Liver (tissue), 9 donors: ENCODE results near the gene EGF. TPM values are rescaled to one million over a fixed set of nuclear protein-coding genes. Genes with fewer than 3 reads are reported as not detected.
"Not testable (repeated sequence)": the region's sequence is repeated elsewhere in the genome, so short reads cannot be mapped to it uniquely, and the experiment has no call there.

Source experiments
- DNase-seq: peaks from one replicate; pipeline ENCODE4 v3.0.0-alpha.2; 2017; ENCODE audit warnings: low spot score
- H3K27ac ChIP-seq, 2 donors: one replicate each; pipeline ENCODE4 v1.7.0; 2013; ENCODE audit warnings: inconsistent platforms in 2 of 2, low read length in 2 of 2, control low read depth in 1 of 2, low read depth in 1 of 2, mild to moderate bottlenecking in 1 of 2
- H3K27me3 ChIP-seq, 4 donors: one replicate each; pipeline versions ENCODE4 v1.6.1 to v1.7.0; 2013; ENCODE audit warnings: low read length in 3 of 4, inconsistent platforms in 1 of 4, mild to moderate bottlenecking in 1 of 4, moderate library complexity in 1 of 4; ENCODE audit not compliant: control insufficient read depth in 4 of 4, insufficient read depth in 4 of 4
- H3K36me3 ChIP-seq, 4 donors: one replicate each; pipeline versions ENCODE4 v1.6.1 to v1.7.0; 2013; ENCODE audit warnings: low read length in 3 of 4, mild to moderate bottlenecking in 3 of 4, low read depth in 1 of 4, moderate library complexity in 1 of 4; ENCODE audit not compliant: control insufficient read depth in 4 of 4, insufficient read depth in 3 of 4
- H3K4me1 ChIP-seq, 4 donors: one replicate each; pipeline versions ENCODE4 v1.6.1 to v1.7.0; 2013; ENCODE audit warnings: low read length in 3 of 4, mild to moderate bottlenecking in 3 of 4, moderate library complexity in 1 of 4; ENCODE audit not compliant: control insufficient read depth in 4 of 4, insufficient read depth in 4 of 4
- H3K4me3 ChIP-seq, 3 donors: one replicate each; pipeline versions ENCODE4 v1.6.1 to v1.7.0; 2013; ENCODE audit warnings: low read length in 3 of 3, control low read depth in 1 of 3, low read depth in 1 of 3, mild to moderate bottlenecking in 1 of 3
- H3K9ac ChIP-seq, 2 donors: one replicate each; pipeline ENCODE4 v1.7.0; 2013; ENCODE audit warnings: low read length in 2 of 2, mild to moderate bottlenecking in 2 of 2, moderate library complexity in 2 of 2, control low read depth in 1 of 2, low read depth in 1 of 2
- H3K9me3 ChIP-seq, 4 donors: one replicate each; pipeline versions ENCODE4 v1.6.1 to v1.7.0; 2013; ENCODE audit warnings: low read length in 3 of 4; ENCODE audit not compliant: control insufficient read depth in 4 of 4
- EGR1 ChIP-seq, 2 donors: IDR thresholded peaks; 2 replicates each; pipeline ENCODE4 v1.6.1; 2016 to 2018; ENCODE audit warnings: antibody characterized with exemption in 2 of 2, low read depth in 2 of 2
- FOXA1 ChIP-seq: IDR thresholded peaks from 2 replicates; pipeline ENCODE4 v1.6.1; 2016; ENCODE audit warnings: antibody characterized with exemption
- FOXA2 ChIP-seq: IDR thresholded peaks from 2 replicates; pipeline ENCODE4 v1.6.1; 2016; ENCODE audit warnings: antibody characterized with exemption
- GABPA ChIP-seq, 2 donors: IDR thresholded peaks in 1 of 2; conservative IDR thresholded peaks in 1 of 2; 2 replicates each; pipeline ENCODE4 v1.6.1; 2016; ENCODE audit warnings: antibody characterized with exemption in 2 of 2, mild to moderate bottlenecking in 1 of 2, moderate library complexity in 1 of 2
- RAD21 ChIP-seq, 2 donors: IDR thresholded peaks; 2 replicates each; pipeline ENCODE4 v1.6.1; 2016; ENCODE audit warnings: antibody characterized with exemption in 2 of 2, mild to moderate bottlenecking in 2 of 2
- REST ChIP-seq: IDR thresholded peaks from 2 replicates; pipeline ENCODE4 v1.6.1; 2016; ENCODE audit warnings: antibody characterized with exemption, mild to moderate bottlenecking
- SP1 ChIP-seq: IDR thresholded peaks from 2 replicates; pipeline ENCODE4 v1.6.1; 2018; ENCODE audit warnings: antibody characterized with exemption, mild to moderate bottlenecking
- YY1 ChIP-seq: IDR thresholded peaks from 2 replicates; pipeline ENCODE4 v1.6.1; 2016; ENCODE audit warnings: antibody characterized with exemption, mild to moderate bottlenecking
- WGBS: extraction: QIAGEN DNeasy Blood & Tissue Kit; methylation state at CpG from one replicate; pipeline ENCODE4 v1.1.7; 2013; 5-methylcytosine and 5-hydroxymethylcytosine counted together
- polyA plus RNA-seq, 2 donors: library from polyadenylated mRNA; stranded (reverse) in 1 of 2; unstranded in 1 of 2; fragments of 200-250 nt in 1 of 2; fragments of >200 nt in 1 of 2; fragmentation: Nextera tagmentation in 1 of 2; extraction: Ambion mirVana in 1 of 2; gene quantifications; one replicate each; pipeline versions ENCODE4 v1.2.1 to v1.2.3, GENCODE V29; 2013 to 2015
- total RNA-seq, 2 donors: library from RNA; depleted of rRNA; stranded (reverse); fragments of >200 nt; gene quantifications; one replicate each; pipeline ENCODE4 v1.2.3, GENCODE V29; 2014
- TF ChIP-seq, protein P1 (sequence below): IDR thresholded peaks from 2 replicates; pipeline ENCODE4 v1.6.1; 2016; ENCODE audit warnings: antibody characterized with exemption
- TF ChIP-seq, protein P2 (sequence below): IDR thresholded peaks from 2 replicates; pipeline ENCODE4 v1.6.1; 2016; ENCODE audit warnings: antibody characterized with exemption
- donor health status: healthy.
- donor health status: healthy.
- donor health status: healthy.
- donor health status: healthy.
- donor health status: healthy.

EGF gene
- total and polyA plus RNA-seq, 4 donors, result 0.65 TPM; not detected in 3

DNA sequence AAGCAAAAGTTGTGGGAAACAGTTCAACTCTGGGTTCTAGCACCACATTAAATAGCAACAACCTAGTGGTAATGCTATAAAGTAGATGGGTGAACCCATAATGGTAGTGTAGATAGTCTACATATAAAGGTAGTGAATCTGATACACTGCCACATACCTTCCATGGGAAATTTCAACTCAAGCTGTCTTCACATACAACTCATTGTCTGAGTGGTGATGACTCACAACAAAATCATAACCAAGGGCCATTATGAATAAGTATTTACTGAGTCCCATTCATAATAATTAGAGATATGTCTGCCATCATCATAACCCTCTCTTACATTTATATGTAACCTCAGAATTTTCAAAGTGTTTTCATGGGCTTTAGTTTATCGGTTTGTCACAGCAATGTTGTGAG is 34.8 kb downstream of the EGF start:
- Histone ChIP-seq H3K27me3 (no peaks in the 10 kb centered on the region), H3K4me3 (no peak overlapping the region), H3K27ac (no peak overlapping the region), H3K4me1 (peaks cover 0 to 13% (median 6%) of the 10 kb centered on the region in 4 donors), H3K9ac (no peak overlapping the region), H3K9me3 (no peaks in the 10 kb centered on the region), H3K36me3 (no peaks in the 10 kb centered on the region)
- TF ChIP-seq GABPA (IDR thresholded peaks at IDR 0.05 in 1 of 2, conservative IDR thresholded peaks at IDR 0.05 in 1 of 2), result no peak
- no peak for TF ChIP-seq YY1
- TF ChIP-seq SP1, result no peak
- TF ChIP-seq, protein P1, sequence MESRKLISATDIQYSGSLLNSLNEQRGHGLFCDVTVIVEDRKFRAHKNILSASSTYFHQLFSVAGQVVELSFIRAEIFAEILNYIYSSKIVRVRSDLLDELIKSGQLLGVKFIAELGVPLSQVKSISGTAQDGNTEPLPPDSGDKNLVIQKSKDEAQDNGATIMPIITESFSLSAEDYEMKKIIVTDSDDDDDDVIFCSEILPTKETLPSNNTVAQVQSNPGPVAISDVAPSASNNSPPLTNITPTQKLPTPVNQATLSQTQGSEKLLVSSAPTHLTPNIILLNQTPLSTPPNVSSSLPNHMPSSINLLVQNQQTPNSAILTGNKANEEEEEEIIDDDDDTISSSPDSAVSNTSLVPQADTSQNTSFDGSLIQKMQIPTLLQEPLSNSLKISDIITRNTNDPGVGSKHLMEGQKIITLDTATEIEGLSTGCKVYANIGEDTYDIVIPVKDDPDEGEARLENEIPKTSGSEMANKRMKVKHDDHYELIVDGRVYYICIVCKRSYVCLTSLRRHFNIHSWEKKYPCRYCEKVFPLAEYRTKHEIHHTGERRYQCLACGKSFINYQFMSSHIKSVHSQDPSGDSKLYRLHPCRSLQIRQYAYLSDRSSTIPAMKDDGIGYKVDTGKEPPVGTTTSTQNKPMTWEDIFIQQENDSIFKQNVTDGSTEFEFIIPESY, result no peak
- TF ChIP-seq FOXA2, result no peak
- no peak for TF ChIP-seq EGR1 (IDR thresholded peaks at IDR 0.05; ENCODE audit: low read depth in 2 of 2)
- TF ChIP-seq RAD21 (IDR thresholded peaks at IDR 0.05), result no peak
- no peak for TF ChIP-seq FOXA1
- no peak for DNase-seq
- WGBS, result 97% methylated on average over 1 of the region's 1 CpG

GRCh38 chr4:109947918-109948317 is 35.2 kb downstream of the EGF start:
- Histone ChIP-seq H3K4me1 (peaks cover 0 to 9% (median 4%) of the 10 kb centered on the region in 4 donors), H3K9me3 (no peaks in the 10 kb centered on the region), H3K27me3 (no peaks in the 10 kb centered on the region), H3K36me3 (no peaks in the 10 kb centered on the region), H3K27ac (no peak overlapping the region), H3K9ac (no peak overlapping the region), H3K4me3 (no peak overlapping the region)
- WGBS, result 68% methylated on average over 1 of the region's 1 CpG
- no peak for TF ChIP-seq REST
- TF ChIP-seq, protein P2, sequence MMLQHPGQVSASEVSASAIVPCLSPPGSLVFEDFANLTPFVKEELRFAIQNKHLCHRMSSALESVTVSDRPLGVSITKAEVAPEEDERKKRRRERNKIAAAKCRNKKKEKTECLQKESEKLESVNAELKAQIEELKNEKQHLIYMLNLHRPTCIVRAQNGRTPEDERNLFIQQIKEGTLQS, result no peak
- DNase-seq, result no peak

DNA sequence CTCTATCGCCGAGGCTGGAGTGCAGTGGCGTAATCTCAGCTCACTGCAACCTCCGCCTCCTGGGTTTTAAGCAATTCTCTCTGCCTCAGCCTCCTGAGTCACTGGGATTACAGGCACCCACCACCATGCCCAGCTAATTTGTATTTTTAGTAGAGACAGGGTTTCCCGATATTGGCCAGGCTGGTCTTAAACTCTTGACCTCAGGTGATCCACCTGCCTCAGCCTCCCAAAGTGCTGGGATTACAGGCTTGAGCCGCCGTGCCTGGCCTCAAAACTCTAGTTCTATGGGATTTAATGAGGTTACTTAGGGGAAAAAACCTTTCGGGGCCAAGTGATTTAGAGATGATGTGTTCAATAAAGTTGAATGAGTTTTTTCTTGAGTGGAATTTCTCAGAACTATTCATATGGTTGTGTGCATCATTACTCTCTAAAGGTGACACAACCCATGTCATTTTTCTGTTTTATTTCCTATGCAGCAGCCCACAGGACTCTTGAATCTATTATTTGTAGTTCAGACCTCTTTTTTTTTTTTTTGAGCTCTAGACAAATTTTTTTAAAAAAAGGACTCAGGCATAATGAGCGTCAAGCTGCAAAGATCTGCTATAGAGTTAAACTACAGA is 36.5 kb downstream of the EGF start:
- H3K4me1 ChIP-seq, H3K36me3 ChIP-seq, H3K27me3 ChIP-seq, H3K27ac ChIP-seq, H3K9me3 ChIP-seq, H3K9ac ChIP-seq, DNase-seq, H3K4me3 ChIP-seq: not testable (repeated sequence)
- 93% methylated on average over 9 of the region's 9 CpGs for WGBS
